GOT3 (cell line): Measurements from ENCODE around the gene LBX2.
A peak's percentile ranks its signal among the peaks of the same experiment; 100 is the strongest.
"Not testable (repeated sequence)": the region's sequence is repeated elsewhere in the genome, so short reads cannot be mapped to it uniquely, and the experiment has no call there.

Source experiments
- DNase-seq: peaks from one replicate; lab custom pipeline; 2025; ENCODE audit warnings: mixed read lengths; lab: John Stamatoyannopoulos, UW

The LBX2 gene

DNA sequence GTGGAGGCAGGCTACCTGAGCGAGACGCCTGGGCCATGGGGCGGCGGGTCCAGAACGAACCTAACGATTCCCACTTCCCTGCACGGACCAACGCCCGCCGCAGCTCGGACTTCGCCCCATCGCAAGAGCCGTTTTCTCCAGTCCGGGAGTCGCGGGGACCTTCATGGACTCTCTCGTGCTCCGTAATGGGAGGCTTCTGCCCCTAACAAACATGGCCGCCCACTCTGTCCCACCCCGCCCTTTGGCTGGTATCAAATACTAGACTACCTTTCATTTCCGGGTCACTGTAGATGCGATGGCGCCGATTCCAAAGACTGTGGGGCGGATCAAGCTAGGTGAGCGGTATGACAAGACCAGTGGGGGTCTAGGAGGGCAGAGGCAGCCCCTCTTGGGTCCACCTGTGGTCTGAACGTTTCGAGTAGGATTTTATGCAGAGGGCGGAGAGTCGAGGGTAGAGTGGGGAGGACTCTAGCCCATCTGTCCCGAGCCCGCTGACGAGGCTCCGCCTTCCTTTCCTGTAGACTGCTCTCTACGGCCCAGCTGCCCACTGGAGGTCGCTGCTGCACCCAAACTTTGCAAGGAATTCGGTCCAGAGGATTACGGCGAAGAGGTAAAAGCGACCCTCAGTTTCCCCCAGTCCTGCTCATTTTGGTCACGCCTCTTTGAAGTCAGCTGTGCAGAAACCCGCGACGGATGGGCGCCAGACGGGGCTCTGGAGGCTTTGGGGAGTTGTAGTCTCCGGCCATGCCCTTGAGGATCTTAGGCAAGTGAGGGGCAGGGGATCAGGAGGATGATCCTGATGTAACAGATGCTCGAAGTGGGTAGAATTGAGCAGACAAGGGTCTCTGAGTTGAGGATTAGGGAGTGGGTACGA lies 16.4 kb downstream of the LBX2 start, which contains the start of the genes CCDC142 and TTC31:
Gene CCDC142 (minus strand): TSS at position 198 of the 874 bp plus-strand sequence. CDS start 161 bp downstream, at position 37.
Gene TTC31 (plus strand): TSS at position 281 of the 874 bp plus-strand sequence. CDS start 15 bp downstream, at position 296.
- DNase-seq = peak; percentile 86

DNA sequence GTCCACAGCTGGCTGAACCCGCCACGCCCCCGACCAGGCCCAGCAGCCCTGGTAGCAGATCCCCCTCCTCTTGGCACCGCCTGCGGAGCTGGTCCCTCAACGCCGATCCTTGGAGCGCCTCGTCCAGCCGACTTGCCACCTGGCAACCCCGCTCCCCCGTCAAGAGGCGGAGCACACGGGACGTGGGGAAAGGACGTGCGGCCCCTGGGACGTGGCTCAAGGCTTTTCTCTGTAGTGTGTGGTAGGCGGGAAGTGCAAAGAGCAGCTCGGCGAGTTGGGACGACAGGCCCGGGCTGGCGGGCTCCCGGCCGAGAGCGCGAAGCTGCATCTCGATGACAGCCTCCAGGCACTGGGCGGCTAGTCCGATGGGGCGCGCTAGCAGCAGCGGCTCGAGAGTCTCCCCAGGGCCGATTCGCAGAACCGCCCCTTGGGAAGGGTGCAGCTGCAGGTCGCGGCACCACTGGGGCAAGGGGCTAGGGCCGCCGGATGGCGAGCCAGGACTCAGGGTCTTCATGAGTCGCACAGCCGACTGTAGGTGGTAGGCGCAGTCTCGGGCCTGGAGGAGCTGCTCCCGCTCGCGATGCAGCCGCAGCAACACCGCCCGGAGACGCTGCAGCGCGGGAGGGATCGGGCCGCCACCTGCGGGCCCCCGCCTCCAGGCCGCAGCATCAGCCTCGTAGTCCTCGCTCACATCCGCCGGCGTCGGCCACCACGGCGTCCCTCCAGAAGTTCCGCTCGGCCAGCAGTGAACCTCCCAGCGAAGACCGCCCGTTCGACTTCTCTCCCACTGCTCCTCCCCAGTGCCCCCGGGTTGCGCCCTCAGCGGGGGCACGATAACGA lies 17.2 kb downstream of the LBX2 start:
- no peak for DNase-seq

GRCh38 chr2:74481431-74481830 lies 18.0 kb downstream of the LBX2 start:
- no peak for DNase-seq

GRCh38 chr2:74474899-74475298 lies 24.5 kb downstream of the LBX2 start:
- no peak for DNase-seq

DNA sequence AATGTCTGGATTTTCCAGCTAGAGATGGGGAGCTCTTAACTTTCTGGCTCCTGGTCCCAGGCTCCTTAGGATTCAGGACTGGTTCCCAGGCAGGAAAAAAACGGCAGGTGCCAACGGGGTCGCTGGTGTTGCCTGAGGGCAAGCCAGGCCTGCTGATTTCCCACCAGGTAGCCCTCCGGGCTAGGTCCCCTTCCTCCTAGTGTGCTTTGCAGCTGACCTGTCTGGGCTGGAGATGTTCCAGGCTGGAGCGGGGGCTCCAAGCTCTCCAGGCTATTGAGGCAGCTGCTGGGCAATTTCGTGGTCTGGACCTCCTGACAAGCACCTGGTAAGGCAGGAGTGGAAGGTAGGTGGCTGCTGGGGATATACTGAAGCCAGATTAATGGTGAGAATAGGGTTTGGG lies 24.9 kb downstream of the LBX2 start:
- no peak for DNase-seq

DNA sequence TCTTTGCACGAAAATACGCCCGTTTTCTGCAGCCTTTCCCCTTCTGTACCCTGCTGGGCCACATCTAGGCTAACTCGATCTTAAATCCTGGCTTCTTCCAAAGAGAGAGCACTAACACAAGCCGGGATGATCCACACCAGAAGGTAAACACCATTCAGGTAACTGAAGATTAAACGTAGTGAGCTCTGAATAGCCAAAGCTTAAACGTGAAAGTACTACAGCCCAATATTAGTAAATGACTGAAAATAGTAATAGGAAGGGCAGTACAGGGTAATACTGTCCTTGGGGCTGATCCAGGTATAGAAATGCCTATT lies 26.5 kb downstream of the LBX2 start:
- DNase-seq = no peak

DNA sequence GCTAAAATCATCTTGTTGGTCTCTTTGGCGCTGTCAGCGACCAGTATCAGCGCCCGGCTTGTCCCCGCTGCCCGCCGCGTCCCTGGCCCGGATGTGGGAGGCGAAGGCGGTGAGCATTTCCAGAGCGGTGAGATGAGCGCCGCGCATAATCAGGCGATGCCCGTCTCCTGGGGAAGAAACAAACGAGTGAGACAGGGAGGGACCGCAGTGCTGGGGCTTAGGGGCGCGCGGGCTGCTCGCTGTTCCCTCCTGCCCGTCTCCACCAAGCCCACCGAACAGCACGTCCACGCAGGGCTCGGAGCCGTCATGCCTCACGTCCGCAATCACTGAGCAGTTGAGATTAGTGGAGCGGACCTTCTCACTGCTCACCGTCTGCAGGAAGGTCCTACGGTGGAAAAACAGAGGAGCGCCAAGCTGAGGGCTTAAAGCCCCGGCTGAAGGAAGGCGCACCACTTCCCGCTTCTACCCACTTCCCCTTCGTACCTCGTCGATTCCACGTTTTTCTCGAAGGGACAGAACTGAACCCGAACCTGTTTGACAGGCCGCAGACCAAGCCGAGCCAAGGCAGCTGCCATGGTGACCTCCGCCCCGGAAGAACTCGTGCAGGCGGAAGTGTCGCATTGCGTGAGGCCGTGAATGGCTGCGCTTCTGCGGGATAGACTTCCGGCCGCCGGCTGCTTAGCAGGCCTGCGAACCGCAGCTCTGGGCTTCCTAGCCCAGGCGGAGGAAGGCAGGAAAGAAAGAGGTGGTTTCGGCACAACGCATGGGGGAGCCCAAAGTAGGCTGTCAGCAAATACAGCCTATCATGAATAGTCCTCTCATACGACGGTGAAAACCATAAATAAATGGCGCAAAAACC lies 27.1 kb downstream of the LBX2 start, which contains the start of gene MRPL53:
Gene MRPL53 (minus strand): TSS at position 595 of the 859 bp plus-strand sequence. CDS start 20 bp downstream, at position 575.
- peak; percentile 79 for DNase-seq

DNA sequence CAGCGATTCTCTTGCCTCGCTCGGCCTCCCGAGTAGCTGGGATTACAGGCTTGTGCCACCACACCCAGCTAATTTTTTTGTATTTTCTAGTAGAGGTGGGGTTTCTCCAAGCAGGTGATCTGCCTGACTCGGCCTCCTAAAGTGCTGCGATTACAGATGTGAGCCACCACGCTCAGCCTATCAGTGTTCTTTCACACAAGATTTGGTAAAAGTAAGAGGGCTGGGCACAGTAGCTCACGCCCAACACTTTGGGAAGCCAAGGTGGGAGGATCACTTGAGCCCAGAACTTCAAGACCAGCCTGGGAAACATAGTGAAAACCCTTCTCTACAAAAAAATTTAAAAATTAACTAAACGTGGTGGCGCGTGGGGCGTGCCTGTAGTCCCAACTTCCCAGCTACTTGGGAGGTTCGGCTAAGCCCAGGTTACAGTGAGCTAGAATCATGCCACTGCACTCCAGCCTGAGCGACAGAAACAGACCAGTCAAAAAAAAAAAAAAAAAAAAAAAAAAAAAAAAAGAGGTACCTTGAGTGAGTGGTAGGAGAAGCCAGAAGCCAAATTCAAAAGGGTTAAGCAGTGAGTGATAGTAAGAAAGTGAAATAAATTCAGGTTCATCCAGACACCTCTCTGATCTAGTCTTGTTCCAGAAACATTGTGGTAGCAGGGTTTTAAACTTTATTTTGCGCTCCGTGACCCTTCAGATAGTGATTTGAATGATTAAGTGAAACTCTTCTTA lies 27.9 kb downstream of the LBX2 start:
- DNase-seq = no peak

- DNase-seq = not testable (repeated sequence)
Measured at GRCh38 chr2:74470742-74471141, 28.7 kb downstream of the LBX2 start.

- no peak for DNase-seq
Measured at GRCh38 chr2:74464406-74464805, 35.0 kb downstream of the LBX2 start.

DNA sequence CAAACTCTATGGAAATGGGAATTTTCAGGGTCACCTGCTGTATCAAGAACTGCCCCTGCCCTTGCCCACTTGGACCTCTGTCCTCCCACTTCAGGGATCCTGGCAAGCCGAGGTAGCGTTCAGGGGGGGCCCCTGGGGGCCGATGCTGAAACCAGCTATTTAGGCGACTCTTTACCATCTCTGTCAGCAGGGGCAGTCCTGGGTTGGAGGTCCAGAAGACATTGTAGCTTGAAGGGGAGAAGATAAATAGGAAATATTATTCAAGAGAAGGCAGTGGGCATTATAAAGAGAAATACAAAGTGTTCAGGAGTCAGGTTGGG lies 36.7 kb downstream of the LBX2 start:
- DNase-seq = no peak

DNA sequence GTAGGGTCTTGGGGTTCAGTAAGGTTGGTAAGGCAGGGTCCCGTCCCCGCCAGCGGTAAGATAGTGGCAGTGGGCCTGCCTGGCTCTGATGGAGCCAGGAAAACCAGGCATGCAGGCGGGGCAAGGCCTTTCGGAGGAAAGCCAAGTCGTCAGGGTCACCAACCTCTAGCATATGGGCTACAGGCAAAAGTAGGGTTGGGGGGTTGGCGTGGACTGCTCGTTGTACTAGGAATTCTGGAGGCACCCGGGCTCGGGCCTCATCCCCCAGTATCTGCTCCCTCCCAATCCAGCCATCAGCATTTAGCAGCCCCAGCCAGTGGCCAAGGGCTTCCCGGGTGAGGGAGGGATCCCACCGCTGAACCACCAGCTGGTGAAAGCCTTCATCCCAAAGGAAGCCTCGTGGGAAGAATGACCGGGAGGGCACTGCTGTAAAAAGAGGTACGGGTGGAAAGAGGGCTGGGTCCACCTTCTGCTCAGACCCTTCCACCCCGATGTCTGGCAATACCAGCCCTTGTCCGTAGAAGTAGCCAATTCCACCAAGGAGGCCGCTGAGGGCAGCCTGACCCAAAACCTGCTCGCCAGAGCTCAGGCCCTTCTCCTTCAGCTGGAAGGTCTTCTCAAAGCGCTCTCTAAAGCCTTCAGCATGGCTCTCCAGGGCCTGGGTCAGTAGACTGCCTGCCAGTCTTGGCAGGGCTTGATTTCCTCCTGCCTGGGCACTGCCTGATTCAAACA lies 37.2 kb downstream of the LBX2 start:
- no peak for DNase-seq

DNA sequence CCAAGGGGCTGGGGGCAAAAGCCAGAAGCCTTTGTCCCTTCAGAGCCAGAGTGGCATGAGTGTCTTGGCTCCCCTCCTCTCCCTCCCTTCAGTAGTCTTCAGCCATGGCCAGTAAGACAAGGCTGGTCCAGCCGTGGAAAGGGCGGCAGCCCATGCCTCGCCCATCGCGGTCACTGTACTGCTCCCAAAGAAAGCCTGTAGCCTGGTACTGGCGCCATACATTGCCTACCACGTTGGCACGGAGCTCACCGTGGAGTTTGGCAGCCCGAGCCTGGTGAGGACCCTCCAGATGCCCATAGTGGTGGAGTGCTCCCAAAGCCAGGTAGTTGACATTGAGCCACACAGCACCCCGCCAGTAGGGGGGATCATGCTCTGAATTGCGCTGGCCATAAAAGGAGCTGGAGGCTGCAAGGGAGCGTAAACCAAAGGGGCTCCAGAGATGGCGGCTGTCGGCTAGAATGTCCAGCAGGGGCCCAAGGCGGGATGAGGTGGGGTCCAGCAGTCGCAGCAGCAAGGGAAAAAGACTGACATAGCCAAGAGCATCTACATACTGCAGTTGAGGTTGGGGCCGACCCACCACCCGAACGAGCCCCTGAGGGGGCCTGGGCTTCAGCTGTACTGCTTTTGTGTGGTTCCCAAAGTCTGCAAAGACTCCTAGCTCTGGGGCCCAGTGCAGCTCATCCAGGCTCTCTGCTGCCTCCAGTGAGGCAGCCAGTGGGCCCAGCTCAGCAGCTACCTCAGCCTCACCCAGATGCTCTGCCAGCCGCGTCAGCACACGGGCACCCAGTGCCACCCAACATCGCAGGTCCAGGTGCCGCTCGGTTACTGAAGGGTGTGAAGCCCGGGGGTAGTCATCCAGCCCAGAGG lies 38.0 kb downstream of the LBX2 start:
- no peak for DNase-seq

DNA sequence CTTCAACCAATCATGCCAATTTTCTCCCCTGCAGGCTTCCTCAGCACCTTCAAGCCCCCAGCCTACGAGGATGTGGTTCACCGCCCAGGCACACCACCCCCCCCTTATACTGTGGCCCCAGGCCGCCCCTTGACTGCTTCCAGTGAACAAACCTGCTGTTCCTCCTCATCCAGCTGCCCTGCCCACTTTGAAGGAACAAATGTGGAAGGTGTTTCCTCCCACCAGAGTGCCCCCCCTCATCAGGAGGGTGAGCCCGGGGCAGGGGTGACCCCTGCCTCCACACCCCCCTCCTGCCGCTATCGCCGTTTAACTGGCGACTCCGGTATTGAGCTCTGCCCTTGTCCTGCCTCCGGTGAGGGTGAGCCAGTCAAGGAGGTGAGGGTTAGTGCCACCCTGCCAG lies 39.2 kb downstream of the LBX2 start:
- DNase-seq = not testable (repeated sequence)

- DNase-seq = not testable (repeated sequence)
Measured at GRCh38 chr2:74459503-74460118, 39.8 kb downstream of the LBX2 start.

DNA sequence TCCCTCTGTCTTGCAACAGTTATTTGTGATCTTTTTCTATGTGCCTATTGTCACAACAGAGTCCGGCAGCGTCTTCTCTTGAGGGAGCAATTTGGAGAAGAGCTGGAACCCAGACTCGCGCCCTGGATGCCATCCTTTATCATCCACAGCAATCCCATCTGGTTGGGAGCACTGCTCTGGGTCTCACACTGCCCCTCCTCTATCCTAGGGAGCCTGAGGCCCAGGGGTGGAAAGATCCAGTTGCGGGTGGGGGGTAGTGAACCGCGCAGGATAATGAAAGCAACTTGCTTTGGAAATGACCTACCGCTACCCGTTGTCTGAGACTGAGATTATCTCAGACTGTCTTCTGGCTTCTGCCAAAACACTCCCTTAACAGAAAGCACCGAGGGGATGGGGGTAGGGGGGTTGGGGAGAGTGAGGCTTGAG lies 40.5 kb downstream of the LBX2 start:
- DNase-seq = no peak

DNA sequence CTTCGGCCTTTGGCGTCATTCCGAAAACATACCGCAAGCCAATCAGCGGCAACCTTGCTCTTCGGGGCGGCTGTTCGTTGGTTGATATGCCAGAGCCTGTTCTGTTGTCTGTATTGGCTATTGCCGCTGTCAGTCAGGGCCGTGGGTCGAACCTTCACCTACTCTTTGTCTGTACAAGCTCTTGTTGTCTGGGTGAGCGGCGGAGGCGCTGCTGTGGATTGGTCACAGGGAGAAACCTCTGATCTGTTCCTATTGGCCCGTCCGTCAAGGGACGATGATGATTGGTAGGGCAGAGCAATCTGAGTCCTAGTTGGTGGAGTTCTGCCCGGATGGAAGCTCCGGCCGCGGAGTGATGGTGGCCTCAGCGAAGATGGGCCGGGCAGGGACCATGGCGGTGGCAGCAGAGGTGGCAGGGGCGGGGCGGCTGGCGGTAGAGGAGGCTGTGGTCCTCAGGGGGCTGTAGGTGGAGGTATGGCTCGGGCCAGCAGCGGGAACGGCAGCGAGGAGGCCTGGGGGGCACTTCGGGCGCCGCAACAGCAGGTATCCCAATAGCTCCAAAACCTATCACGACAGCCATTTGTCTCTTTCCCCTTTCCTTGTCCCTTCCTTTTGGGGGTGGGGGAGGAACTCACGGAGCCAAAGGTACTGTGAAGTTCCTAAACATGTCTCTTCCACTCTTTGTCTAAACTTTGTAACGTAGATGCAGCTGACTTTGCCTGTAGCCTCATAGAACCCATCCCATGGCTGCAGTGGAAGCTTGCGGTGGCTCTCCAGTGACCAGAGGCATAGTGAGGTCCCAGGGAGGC lies 41.1 kb downstream of the LBX2 start, which contains the start of gene WBP1:
Gene WBP1 (plus strand): TSS at position 307 of the 806 bp plus-strand sequence. CDS start 165 bp downstream, at position 472.
- DNase-seq = peak; percentile 98

GRCh38 chr2:74457549-74458131 lies 41.8 kb downstream of the LBX2 start:
- DNase-seq = peak; percentile 18
